ENCODE measurements around the gene LYSMD2. TPM values are rescaled to one million over a fixed set of nuclear protein-coding genes. Genes with fewer than 3 reads are reported as not detected.
A peak's percentile ranks its signal among the peaks of the same experiment; 100 is the strongest.

LYSMD2 gene
- total RNA-seq, 4 donors from 2014 or later = 12.7 to 26.4 (median 16.0) TPM

DNA sequence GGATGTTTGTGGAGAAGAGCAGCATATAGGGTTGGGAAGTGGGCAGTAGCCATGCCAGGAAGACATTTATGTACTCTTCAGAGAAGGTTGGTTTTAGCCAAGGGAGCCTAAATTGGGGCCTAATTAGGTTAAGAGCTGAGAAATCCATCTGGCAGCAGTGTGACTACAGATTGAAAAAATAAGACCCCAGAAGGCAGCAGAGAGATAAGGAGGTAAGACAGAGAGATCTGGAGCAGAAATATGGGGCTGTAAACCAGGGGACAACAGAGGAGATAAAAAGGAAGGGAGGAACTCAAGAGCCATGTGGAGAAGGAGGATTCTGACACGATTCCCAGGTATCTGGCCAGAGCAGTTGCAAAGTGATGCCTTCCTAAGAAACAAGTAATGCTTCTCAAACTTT, 23.3 kb downstream of the LYSMD2 start:
- H3K9me3 ChIP-seq = no peaks in the 10 kb centered on the region
- peaks cover 0 to 7% (median 3%) of the 10 kb centered on the region in 4 donors for H3K4me1 ChIP-seq
- H3K36me3 ChIP-seq = no peaks in the 10 kb centered on the region
- TF ChIP-seq CTCF (IDR thresholded peaks at IDR 0.05) (no peak), POLR2A (IDR thresholded peaks at IDR 0.05) (no peak)
- no peak for DNase-seq
- no peaks in the 10 kb centered on the region for H3K27me3 ChIP-seq
- no peak overlapping the region for H3K4me3 ChIP-seq
- H3K27ac ChIP-seq = no peak overlapping the region

DNA sequence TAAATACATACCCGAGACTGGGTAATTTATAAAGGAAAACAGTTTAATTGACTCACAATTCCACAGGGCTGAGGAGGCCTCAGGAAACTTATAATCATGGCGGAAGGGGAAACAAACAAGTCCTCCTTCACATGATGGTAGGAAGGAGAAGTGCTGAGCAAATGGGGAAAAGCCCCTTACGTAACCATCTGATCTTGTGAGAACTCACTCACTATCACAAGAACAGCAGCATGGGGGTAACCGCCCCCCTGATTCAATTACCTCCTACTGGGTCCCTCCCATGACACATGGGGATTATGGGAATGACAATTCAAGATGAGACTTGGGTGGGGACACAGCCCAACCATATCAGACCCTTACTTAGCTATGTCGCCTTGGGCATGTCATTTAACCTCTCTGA, 28.4 kb downstream of the LYSMD2 start:
- Histone ChIP-seq H3K4me1 (peaks cover 0 to 4% (median 0%) of the 10 kb centered on the region in 4 donors), H3K36me3 (no peaks in the 10 kb centered on the region), H3K4me3 (no peak overlapping the region), H3K27ac (peak overlapping the region in 1 of 4 donors; percentile 4), H3K9me3 (no peaks in the 10 kb centered on the region), H3K27me3 (no peaks in the 10 kb centered on the region)
- no peak for TF ChIP-seq CTCF (IDR thresholded peaks at IDR 0.05)
- TF ChIP-seq POLR2A (IDR thresholded peaks at IDR 0.05) = no peak
- no peak for DNase-seq

- Histone ChIP-seq H3K4me1 (peaks cover 0 to 4% (median 0%) of the 10 kb centered on the region in 4 donors), H3K27ac (peak overlapping the region in 2 of 4 donors; percentile 4 to 14), H3K36me3 (no peaks in the 10 kb centered on the region), H3K9me3 (no peaks in the 10 kb centered on the region), H3K4me3 (no peak overlapping the region), H3K27me3 (no peaks in the 10 kb centered on the region)
- no peak for DNase-seq
- TF ChIP-seq POLR2A (IDR thresholded peaks at IDR 0.05) (no peak), CTCF (IDR thresholded peaks at IDR 0.05) (no peak)
Observed at GRCh38 chr15:51708013-51708412, 29.4 kb downstream of the LYSMD2 start.

GRCh38 chr15:51706926-51707608, 30.4 kb downstream of the LYSMD2 start:
- Histone ChIP-seq H3K36me3 (no peaks in the 10 kb centered on the region), H3K27me3 (no peaks in the 10 kb centered on the region), H3K4me3 (no peak overlapping the region), H3K9me3 (no peaks in the 10 kb centered on the region), H3K27ac (peak overlapping the region in 1 of 4 donors; percentile 8), H3K4me1 (peaks cover 0 to 4% (median 0%) of the 10 kb centered on the region in 4 donors)
- TF ChIP-seq CTCF (IDR thresholded peaks at IDR 0.05) (no peak), POLR2A (IDR thresholded peaks at IDR 0.05) (no peak)
- no peak for DNase-seq

DNA sequence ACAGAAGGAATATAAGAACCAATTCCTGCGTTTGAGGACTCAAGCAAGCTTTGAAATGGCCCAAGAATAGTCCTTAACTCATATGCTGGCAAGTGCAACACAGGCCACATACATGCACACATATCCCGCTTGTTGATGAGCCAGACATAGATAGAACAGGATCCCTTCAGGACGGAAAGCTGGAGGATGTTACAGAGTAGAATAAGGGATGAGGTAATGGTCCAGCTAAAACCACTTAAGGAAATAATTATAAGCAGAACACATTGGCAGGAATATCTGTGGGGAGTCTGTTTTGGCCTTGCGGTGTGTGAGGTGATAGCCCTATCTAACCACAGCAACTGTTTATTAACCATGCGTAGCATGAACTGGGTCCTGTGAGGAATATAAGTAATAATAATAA, 31.2 kb downstream of the LYSMD2 start:
- H3K9me3 ChIP-seq = no peaks in the 10 kb centered on the region
- H3K27me3 ChIP-seq = no peaks in the 10 kb centered on the region
- no peak for TF ChIP-seq CTCF (IDR thresholded peaks at IDR 0.05)
- no peaks in the 10 kb centered on the region for H3K36me3 ChIP-seq
- no peak overlapping the region for H3K4me3 ChIP-seq
- peak overlapping the region in 1 of 4 donors; percentile 8 for H3K27ac ChIP-seq
- no peak for DNase-seq
- H3K4me1 ChIP-seq = peaks cover 0 to 4% (median 0%) of the 10 kb centered on the region in 4 donors

Measured in Peyer's patch (tissue), 4 donors.